Gastroesophageal sphincter (tissue), 3 donors: Measurements from ENCODE around the gene ZNF19.

Experiments
- EP300 ChIP-seq: sonication (generic); formaldehyde crosslinking; IDR thresholded peaks from one replicate; pipeline ENCODE4 v1.6.1; 2017; ENCODE audit warnings: antibody characterized with exemption, mild to moderate bottlenecking
- POLR2A ChIP-seq, 2 donors: fragments of 450-650 bp; IDR thresholded peaks; one replicate each; pipeline ENCODE4 v1.6.1; 2017; ENCODE audit warnings: antibody characterized with exemption in 2 of 2, mild to moderate bottlenecking in 2 of 2, moderate library complexity in 1 of 2
- POLR2AphosphoS5 ChIP-seq: sonication (generic); formaldehyde crosslinking; IDR thresholded peaks from one replicate; pipeline ENCODE4 v1.6.1; 2017; ENCODE audit warnings: antibody characterized with exemption
- TF ChIP-seq, protein P1 (sequence below), 4 experiments: fragments of 200-600 bp in 2 of 4; fragments of 450-650 bp in 2 of 4; sonication (generic) in 1 of 4; IDR thresholded peaks; one replicate each; pipeline ENCODE4 v1.5.1; 2017 to 2019; ENCODE audit warnings: antibody characterized with exemption in 4 of 4, mild to moderate bottlenecking in 2 of 4, moderate library complexity in 2 of 4

DNA sequence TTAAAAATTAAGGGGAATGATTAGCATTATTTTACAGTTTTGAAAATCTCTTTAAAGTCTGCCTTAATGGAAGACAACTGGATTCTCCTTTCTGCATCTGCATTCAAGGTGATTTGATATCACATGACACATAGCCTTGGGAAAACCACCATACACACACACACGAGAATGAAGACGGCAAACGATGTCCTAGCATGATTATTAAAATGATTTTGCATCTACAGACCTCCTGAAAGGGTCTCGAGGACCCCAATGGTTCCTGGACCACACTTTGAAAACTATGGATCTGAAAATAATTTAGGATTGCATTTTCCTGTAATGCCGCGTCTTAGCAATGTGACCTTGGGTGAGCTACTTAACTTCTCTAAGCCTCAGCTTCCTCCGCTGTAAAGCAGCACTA, 25.4 kb upstream of the ZNF19 start:
- TF ChIP-seq, protein P1, sequence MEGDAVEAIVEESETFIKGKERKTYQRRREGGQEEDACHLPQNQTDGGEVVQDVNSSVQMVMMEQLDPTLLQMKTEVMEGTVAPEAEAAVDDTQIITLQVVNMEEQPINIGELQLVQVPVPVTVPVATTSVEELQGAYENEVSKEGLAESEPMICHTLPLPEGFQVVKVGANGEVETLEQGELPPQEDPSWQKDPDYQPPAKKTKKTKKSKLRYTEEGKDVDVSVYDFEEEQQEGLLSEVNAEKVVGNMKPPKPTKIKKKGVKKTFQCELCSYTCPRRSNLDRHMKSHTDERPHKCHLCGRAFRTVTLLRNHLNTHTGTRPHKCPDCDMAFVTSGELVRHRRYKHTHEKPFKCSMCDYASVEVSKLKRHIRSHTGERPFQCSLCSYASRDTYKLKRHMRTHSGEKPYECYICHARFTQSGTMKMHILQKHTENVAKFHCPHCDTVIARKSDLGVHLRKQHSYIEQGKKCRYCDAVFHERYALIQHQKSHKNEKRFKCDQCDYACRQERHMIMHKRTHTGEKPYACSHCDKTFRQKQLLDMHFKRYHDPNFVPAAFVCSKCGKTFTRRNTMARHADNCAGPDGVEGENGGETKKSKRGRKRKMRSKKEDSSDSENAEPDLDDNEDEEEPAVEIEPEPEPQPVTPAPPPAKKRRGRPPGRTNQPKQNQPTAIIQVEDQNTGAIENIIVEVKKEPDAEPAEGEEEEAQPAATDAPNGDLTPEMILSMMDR (IDR thresholded peaks at IDR 0.05) = no peak
- no peak for TF ChIP-seq POLR2A (IDR thresholded peaks at IDR 0.05)
- no peak for TF ChIP-seq EP300
- TF ChIP-seq POLR2AphosphoS5 = no peak
